Panc1 (cell line): ENCODE measurements around the gene URAD. TPM values are rescaled to one million over a fixed set of nuclear protein-coding genes. Genes with fewer than 3 reads are reported as not detected.

Experiments used
- ATAC-seq: fragments of 200-7000 bp; cut with Tn5 transposase; 2 replicates; pipeline ENCODE4 v1.9.1; 2020; ENCODE audit warnings: mild to moderate bottlenecking, moderate library complexity
- BruUV-seq: library from RNA; stranded (reverse); fragments of 400-500 nt; replicated peaks from 2 replicates; lab custom pipeline; 2021; lab: Mats Ljungman, UMichigan
- CTCF ChIA-PET: fragments of 300-600 bp; sonication (Branson Sonifier 250); formaldehyde crosslinking; loops from one replicate; lab custom pipeline; 2022; ENCODE audit warnings: antibody characterized with exemption; lab: Charles Lee
- POLR2A ChIA-PET: fragments of 300-600 bp; sonication (Branson Sonifier 250); formaldehyde crosslinking; loops from one replicate; lab custom pipeline; 2022; ENCODE audit warnings: antibody characterized with exemption; lab: Charles Lee
- DNase-seq: peaks from one replicate; pipeline ENCODE4 v3.0.0-alpha.2; 2010; ENCODE audit warnings: low read depth, low spot score
- H3K27ac ChIP-seq: 2 replicates; pipeline ENCODE4 v1.5.1; 2011; ENCODE audit warnings: mild to moderate bottlenecking, low read length, inconsistent platforms
- H3K27me3 ChIP-seq: fragments of 200-500 bp; sonication (Bioruptor generic); 2 replicates; pipeline ENCODE4 v1.6.0; 2014; ENCODE audit warnings: low read length, inconsistent platforms; ENCODE audit not compliant: control insufficient read depth, insufficient read depth
- H3K36me3 ChIP-seq: fragments of 200-500 bp; sonication (Bioruptor generic); 2 replicates; pipeline ENCODE4 v1.5.1; 2014; ENCODE audit warnings: inconsistent platforms, mild to moderate bottlenecking, low read length, moderate library complexity; ENCODE audit not compliant: control insufficient read depth, insufficient read depth
- H3K4me1 ChIP-seq: 2 replicates; pipeline ENCODE4 v1.5.1; 2011; ENCODE audit warnings: inconsistent platforms, mild to moderate bottlenecking, low read length, moderate library complexity; ENCODE audit not compliant: control insufficient read depth, insufficient read depth
- H3K4me3 ChIP-seq, 2 experiments: 2 replicates each; pipeline ENCODE4 v1.5.1; 2011 to 2012; ENCODE audit warnings: low read depth in 2 of 2, low read length in 2 of 2, mild to moderate bottlenecking in 2 of 2, inconsistent platforms in 1 of 2, moderate library complexity in 1 of 2
- H3K9me3 ChIP-seq: fragments of 200-500 bp; sonication (Bioruptor generic); 2 replicates; pipeline ENCODE4 v1.5.1; 2014; ENCODE audit warnings: low read depth, mild to moderate bottlenecking, inconsistent platforms, low read length, moderate library complexity; ENCODE audit not compliant: control insufficient read depth, insufficient read depth
- CTCF ChIP-seq: fragments of 450-650 bp; IDR thresholded peaks from 2 replicates; pipeline ENCODE4 v1.5.1; 2017; ENCODE audit warnings: mild to moderate bottlenecking
- POLR2AphosphoS5 ChIP-seq: IDR thresholded peaks from 2 replicates; pipeline ENCODE4 v1.6.1; 2012; ENCODE audit warnings: mild to moderate bottlenecking, low read depth, low read length, moderate library complexity
- REST ChIP-seq, 2 experiments: IDR thresholded peaks; 2 replicates each; pipeline ENCODE4 v1.6.1; 2011 to 2012; ENCODE audit warnings: low read depth in 2 of 2, control low read depth in 1 of 2, low read length in 1 of 2, mild to moderate bottlenecking in 1 of 2, moderate library complexity in 1 of 2; ENCODE audit not compliant: insufficient read depth in 1 of 2
- SIN3A ChIP-seq: IDR thresholded peaks from 2 replicates; pipeline ENCODE4 v1.6.1; 2012; ENCODE audit warnings: low read depth, mild to moderate bottlenecking, low read length, moderate library complexity, borderline replicate concordance; ENCODE audit not compliant: insufficient read depth
- TCF7L2 ChIP-seq: IDR thresholded peaks from 2 replicates; pipeline ENCODE4 v1.6.1; 2011; ENCODE audit warnings: mild to moderate bottlenecking, low read depth, low read length, inconsistent platforms
- in situ Hi-C: cut with HindIII; loops from 2 replicates; pipeline ENCODE4 v1.10.0; 2016; ENCODE audit warnings: low sequenced_read_pairs, low pct_unique_long_range_greater_than_20kb
- intact Hi-C: fragments of 100-400 bp; cut with micrococcal nuclease; formaldehyde crosslinking; loops from one replicate; pipeline ENCODE4 v1.10.0; 2022; ENCODE audit not compliant: unreplicated experiment
- total RNA-seq: library from RNA; stranded (reverse); gene quantifications from one replicate; pipeline ENCODE4 v1.2.1, GENCODE V29; 2021; ENCODE audit not compliant: unreplicated experiment

Gene URAD
- total RNA-seq, 1 experiment from 2014 or later, result not detected

DNA sequence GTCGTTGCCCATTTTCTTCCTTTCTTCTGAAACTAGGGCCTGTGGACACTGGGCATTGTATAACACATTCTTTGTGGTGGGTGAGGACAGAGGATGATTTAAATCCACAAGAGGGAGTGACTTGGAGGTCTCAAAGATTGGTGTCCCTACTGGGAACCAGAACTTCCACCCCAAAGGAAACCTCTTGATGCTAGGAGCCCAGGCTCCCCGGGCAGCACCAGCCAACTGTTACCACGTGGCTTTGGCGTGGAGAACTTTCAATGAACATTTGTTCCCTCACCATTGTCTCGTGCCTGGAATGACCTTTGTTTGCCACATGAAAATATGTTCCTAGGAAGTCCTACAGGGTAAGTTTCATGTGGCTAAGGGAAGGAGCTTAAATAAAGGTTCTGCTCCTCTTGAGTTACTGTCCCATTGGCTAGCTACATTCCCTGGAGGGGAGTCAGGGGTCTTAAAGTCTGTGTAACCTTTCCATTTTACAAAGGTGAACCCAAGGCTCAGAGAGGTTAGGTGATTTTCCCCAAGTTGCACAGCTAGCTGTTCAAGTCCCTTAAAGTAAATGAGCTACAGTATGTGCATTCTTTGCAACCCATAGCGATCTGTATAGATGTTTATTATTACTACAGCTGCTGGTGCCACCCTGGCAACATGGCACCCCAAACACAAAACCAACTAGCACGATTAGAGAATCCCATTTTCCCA lies 14.4 kb downstream of the URAD start:
- H3K36me3 ChIP-seq, result no peaks in the 10 kb centered on the region
- no peak overlapping the region for H3K27ac ChIP-seq
- no peak overlapping the region for H3K4me3 ChIP-seq
- no peak for ATAC-seq
- in situ Hi-C loops (loop anchor here (25.0 kb wide), 1 partner anchor 137 kb away; no protein-coding TSS in a partner anchor), intact Hi-C loops (no loop called here)
- no peak for TF ChIP-seq REST (IDR thresholded peaks at IDR 0.05; ENCODE audit: insufficient read depth in 1 of 2, low read depth in 2 of 2, low read length in 1 of 2)
- TF ChIP-seq POLR2AphosphoS5, result no peak
- TF ChIP-seq CTCF, result no peak
- no peak for TF ChIP-seq SIN3A
- TF ChIP-seq TCF7L2, result no peak
- H3K9me3 ChIP-seq, result no peaks in the 10 kb centered on the region
- H3K4me1 ChIP-seq, result 0 out of 2 replicates have a peak, but pooled peaks cover 5% of the 10 kb centered on the region
- H3K27me3 ChIP-seq, result no peaks in the 10 kb centered on the region
- DNase-seq, result no peak
- ChIA-PET CTCF (no interaction called here), POLR2A (no interaction called here)
- no TSS peak for BruUV-seq

GRCh38 chr13:27973291-27973690 lies 15.2 kb downstream of the URAD start:
- no peak for DNase-seq
- Histone ChIP-seq H3K9me3 (no peaks in the 10 kb centered on the region), H3K4me3 (no peak overlapping the region), H3K27ac (no peak overlapping the region), H3K27me3 (no peaks in the 10 kb centered on the region), H3K4me1 (0 out of 2 replicates have a peak, but pooled peaks cover 5% of the 10 kb centered on the region), H3K36me3 (no peaks in the 10 kb centered on the region; the same call in 1 of the 2 replicates)
- intact Hi-C loops, result no loop called here
- in situ Hi-C loops, result loop anchor here (25.0 kb wide), 1 partner anchor 136 kb away; no protein-coding TSS in a partner anchor
- TF ChIP-seq REST (IDR thresholded peaks at IDR 0.05; ENCODE audit: insufficient read depth in 1 of 2, low read depth in 2 of 2, low read length in 1 of 2) (no peak), TCF7L2 (no peak), CTCF (no peak), SIN3A (no peak)
- ATAC-seq, result no peak
- ChIA-PET CTCF (no interaction called here), POLR2A (no interaction called here)
- no TSS peak for BruUV-seq
